ENCODE data around the gene RNF213.

DNA sequence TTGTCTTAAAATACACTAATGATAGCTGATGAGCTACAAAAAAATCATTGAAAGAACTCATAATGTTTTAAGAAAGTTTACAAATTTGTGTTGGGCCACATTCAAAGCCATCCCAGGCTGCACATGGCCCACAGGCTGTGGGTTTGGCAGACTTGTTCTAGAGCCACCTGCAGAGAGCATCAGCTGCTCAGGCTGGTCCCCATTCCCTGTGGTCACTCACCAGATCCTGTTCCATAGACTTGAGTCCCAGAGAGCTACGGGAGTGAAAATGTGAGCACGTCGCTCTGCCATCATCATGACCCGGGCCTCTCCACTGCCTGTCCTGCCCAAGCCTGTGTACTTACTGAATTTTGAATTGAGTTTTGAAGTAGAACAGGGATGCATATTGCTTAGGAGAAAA lies 33.5 kb upstream of the RNF213 start:
- TF ChIP-seq, protein P1, sequence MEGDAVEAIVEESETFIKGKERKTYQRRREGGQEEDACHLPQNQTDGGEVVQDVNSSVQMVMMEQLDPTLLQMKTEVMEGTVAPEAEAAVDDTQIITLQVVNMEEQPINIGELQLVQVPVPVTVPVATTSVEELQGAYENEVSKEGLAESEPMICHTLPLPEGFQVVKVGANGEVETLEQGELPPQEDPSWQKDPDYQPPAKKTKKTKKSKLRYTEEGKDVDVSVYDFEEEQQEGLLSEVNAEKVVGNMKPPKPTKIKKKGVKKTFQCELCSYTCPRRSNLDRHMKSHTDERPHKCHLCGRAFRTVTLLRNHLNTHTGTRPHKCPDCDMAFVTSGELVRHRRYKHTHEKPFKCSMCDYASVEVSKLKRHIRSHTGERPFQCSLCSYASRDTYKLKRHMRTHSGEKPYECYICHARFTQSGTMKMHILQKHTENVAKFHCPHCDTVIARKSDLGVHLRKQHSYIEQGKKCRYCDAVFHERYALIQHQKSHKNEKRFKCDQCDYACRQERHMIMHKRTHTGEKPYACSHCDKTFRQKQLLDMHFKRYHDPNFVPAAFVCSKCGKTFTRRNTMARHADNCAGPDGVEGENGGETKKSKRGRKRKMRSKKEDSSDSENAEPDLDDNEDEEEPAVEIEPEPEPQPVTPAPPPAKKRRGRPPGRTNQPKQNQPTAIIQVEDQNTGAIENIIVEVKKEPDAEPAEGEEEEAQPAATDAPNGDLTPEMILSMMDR (IDR thresholded peaks at IDR 0.05) = no peak
- no peak for TF ChIP-seq POLR2A (IDR thresholded peaks at IDR 0.05)
